AG04450 (cell line): Measurements from ENCODE around the gene DGKG. TPM values are rescaled to one million over a fixed set of nuclear protein-coding genes. Genes with fewer than 3 reads are reported as not detected.

Source experiments
- CTCF ChIA-PET: fragments of 300-600, 350-600 bp; formaldehyde crosslinking; extraction: SDS; loops from one replicate; lab custom pipeline; 2022; ENCODE audit warnings: antibody characterized with exemption, inconsistent platforms; lab: Charles Lee
- POLR2A ChIA-PET: fragments of 350-600 bp; formaldehyde crosslinking; extraction: SDS; loops from one replicate; lab custom pipeline; 2021; ENCODE audit warnings: antibody characterized with exemption, inconsistent platforms; lab: Yijun Ruan, JAX
- DNase-seq: peaks from one replicate; pipeline ENCODE4 v3.0.0-alpha.2; 2011; ENCODE audit warnings: low read depth, low spot score
- H3K27ac ChIP-seq: one replicate; pipeline ENCODE4 v1.5.1; 2012; ENCODE audit warnings: low read depth, low read length, control low read depth
- H3K27me3 ChIP-seq: one replicate; pipeline ENCODE4 v1.6.0; 2012; ENCODE audit warnings: low read length; ENCODE audit not compliant: control insufficient read depth, insufficient read depth
- H3K4me3 ChIP-seq: 2 replicates; pipeline ENCODE4 v1.5.1; 2011; ENCODE audit warnings: mild to moderate bottlenecking, low read depth, low read length, control low read depth
- H3K9me3 ChIP-seq: 2 replicates; pipeline ENCODE4 v1.5.1; 2012; ENCODE audit warnings: low read length; ENCODE audit not compliant: control insufficient read depth, insufficient read depth
- polyA plus RNA-seq: library from polyadenylated mRNA; depleted of rRNA; stranded (reverse); fragments of >200 nt; gene quantifications from 2 replicates; pipeline ENCODE4 v1.2.3, GENCODE V29; 2011
- TF ChIP-seq, protein P1 (sequence below): IDR thresholded peaks from 2 replicates; pipeline ENCODE4 v1.5.1; 2011; ENCODE audit warnings: low read depth, low read length, control low read depth, inconsistent platforms

Gene DGKG
- polyA plus RNA-seq, 1 experiment: 5.1 TPM

DNA sequence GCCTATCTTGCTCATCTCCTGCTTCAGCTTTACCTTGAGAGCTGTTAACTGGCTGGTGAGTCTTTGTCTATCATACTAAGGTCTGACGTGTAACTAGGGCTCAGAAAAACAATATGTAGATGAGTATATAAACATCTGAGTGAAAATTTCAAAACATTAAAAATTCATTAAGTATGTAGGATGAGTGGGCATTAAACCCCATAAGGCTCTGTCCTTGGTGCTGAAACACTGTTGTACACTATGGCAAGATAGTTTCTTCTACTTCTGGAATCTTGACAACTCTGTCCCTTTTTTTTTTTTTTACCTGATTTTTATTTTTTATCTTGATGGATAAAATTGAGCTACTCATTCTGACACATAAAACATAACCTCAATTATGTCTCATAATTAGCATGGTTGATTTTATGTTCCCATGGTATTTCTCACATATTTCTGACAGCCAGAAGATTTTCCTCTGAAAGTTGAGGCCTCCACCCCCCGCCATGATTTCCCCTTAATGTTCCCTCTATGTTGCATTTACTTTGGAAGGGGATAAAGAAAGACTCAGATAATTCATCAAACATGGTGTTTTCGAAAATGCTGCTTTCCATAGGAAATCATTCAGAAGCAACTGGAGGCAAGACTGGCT is 54.3 kb downstream of the DGKG start:
- TF ChIP-seq, protein P1, sequence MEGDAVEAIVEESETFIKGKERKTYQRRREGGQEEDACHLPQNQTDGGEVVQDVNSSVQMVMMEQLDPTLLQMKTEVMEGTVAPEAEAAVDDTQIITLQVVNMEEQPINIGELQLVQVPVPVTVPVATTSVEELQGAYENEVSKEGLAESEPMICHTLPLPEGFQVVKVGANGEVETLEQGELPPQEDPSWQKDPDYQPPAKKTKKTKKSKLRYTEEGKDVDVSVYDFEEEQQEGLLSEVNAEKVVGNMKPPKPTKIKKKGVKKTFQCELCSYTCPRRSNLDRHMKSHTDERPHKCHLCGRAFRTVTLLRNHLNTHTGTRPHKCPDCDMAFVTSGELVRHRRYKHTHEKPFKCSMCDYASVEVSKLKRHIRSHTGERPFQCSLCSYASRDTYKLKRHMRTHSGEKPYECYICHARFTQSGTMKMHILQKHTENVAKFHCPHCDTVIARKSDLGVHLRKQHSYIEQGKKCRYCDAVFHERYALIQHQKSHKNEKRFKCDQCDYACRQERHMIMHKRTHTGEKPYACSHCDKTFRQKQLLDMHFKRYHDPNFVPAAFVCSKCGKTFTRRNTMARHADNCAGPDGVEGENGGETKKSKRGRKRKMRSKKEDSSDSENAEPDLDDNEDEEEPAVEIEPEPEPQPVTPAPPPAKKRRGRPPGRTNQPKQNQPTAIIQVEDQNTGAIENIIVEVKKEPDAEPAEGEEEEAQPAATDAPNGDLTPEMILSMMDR: no peak
- no peaks in the 10 kb centered on the region for H3K9me3 ChIP-seq
- peak; percentile 18 for DNase-seq
- H3K4me3 ChIP-seq: no peak overlapping the region
- ChIA-PET POLR2A (interaction anchor here (0.6 kb wide), 1 partner anchor 50 kb away, joined by 3 read pairs; no protein-coding TSS in a partner anchor), CTCF (interaction anchor here (0.6 to 1.9 kb wide), 4 partner anchors 222 to 661 kb away, joined by 3 to 13 read pairs (median 4); no protein-coding TSS in a partner anchor)
- no peak overlapping the region for H3K27ac ChIP-seq
- peaks cover 12% of the 10 kb centered on the region for H3K27me3 ChIP-seq

- TF ChIP-seq, protein P1: no peak
Observed at GRCh38 chr3:186305286-186305685, 56.7 kb downstream of the DGKG start.

GRCh38 chr3:186303965-186304364 is 58.1 kb downstream of the DGKG start:
- no peaks in the 10 kb centered on the region for H3K9me3 ChIP-seq
- no peak for DNase-seq
- POLR2A ChIA-PET: no interaction called here
- H3K4me3 ChIP-seq: no peak overlapping the region
- no peak overlapping the region for H3K27ac ChIP-seq
- CTCF ChIA-PET: no interaction called here
- TF ChIP-seq, protein P1: no peak
- peaks cover 18% of the 10 kb centered on the region for H3K27me3 ChIP-seq

More at GRCh38 chr3:186305286-186305685, 56.7 kb downstream of the DGKG start:
- H3K27ac ChIP-seq: no peak overlapping the region
- ChIA-PET CTCF (interaction anchor here (0.8 kb wide), 1 partner anchor 204 kb away, joined by 3 read pairs; no protein-coding TSS in a partner anchor), POLR2A (interaction anchor here (0.6 kb wide), 1 partner anchor 65 kb away, joined by 5 read pairs; no protein-coding TSS in a partner anchor)
- no peak for DNase-seq
- no peaks in the 10 kb centered on the region for H3K9me3 ChIP-seq
- no peak overlapping the region for H3K4me3 ChIP-seq
- H3K27me3 ChIP-seq: peaks cover 17% of the 10 kb centered on the region

DNA sequence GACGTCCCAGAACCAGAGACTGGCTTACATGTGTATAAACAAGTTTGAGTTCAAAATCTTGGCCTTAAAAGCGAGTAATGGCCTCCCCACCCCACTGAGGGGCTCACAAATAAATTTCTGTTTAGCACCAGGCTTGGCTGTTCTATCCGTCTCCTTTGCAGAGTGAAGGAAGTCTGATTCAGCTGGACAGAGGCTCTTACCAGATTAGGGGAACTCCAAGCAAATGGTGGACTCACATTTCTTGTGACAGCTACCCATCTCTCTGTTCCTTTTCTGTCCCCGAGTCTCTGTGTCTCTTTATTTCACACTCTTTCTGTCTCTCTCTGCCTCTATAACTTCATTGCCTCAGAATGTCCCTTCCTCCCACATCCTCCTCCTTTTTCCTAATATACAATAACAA is 62.7 kb downstream of the DGKG start:
- Histone ChIP-seq H3K27ac (no peak overlapping the region), H3K27me3 (peaks cover 26% of the 10 kb centered on the region), H3K9me3 (no peaks in the 10 kb centered on the region), H3K4me3 (no peak overlapping the region)
- no peak for DNase-seq
- POLR2A ChIA-PET: no interaction called here
- TF ChIP-seq, protein P1: no peak
- CTCF ChIA-PET: no interaction called here

DNA sequence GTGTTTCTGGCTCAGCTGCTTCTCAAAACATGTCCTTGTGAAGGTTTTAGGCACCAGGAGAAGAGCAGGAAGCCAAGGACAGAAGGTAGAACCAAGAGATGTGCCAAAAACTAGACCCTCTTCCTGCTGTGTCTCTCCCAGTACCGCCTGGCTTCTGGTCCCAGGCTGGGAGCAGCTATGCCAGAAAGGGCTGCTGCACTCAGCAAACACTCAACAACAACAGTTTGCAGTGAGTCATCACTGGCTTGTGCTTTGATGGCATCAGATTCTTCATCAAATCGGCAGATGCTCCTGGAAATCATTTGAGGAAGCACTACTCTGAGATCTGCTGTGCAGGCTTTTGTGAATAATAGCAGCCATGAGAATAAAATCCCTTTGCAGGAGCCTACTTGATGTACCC is 63.2 kb downstream of the DGKG start:
- H3K27me3 ChIP-seq: peaks cover 22% of the 10 kb centered on the region
- ChIA-PET POLR2A (no interaction called here), CTCF (no interaction called here)
- TF ChIP-seq, protein P1: no peak
- no peaks in the 10 kb centered on the region for H3K9me3 ChIP-seq
- H3K4me3 ChIP-seq: no peak overlapping the region
- DNase-seq: no peak
- no peak overlapping the region for H3K27ac ChIP-seq
